ENCODE data around the gene NEDD4L.

DNA sequence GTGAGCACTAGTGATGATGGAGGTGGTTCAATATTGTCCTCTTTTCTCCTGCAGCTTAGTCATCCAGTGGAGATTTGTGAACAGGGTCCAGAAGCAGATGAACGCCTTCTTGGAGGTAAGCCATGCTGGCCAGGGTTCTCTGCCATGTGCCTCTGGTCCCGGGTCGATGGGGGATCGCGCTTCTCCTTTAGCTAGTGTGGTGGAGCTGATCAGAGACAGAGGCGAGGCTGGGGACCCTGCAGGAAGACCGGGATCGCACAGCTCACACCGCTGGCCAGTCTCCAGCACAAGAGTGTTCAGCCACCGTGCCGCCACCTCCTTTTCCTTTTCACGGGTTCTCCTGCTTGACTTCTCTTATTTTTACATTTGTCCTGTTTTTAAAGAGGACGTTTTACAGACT lies 341.4 kb downstream of the NEDD4L start:
- TF ChIP-seq, protein P1, sequence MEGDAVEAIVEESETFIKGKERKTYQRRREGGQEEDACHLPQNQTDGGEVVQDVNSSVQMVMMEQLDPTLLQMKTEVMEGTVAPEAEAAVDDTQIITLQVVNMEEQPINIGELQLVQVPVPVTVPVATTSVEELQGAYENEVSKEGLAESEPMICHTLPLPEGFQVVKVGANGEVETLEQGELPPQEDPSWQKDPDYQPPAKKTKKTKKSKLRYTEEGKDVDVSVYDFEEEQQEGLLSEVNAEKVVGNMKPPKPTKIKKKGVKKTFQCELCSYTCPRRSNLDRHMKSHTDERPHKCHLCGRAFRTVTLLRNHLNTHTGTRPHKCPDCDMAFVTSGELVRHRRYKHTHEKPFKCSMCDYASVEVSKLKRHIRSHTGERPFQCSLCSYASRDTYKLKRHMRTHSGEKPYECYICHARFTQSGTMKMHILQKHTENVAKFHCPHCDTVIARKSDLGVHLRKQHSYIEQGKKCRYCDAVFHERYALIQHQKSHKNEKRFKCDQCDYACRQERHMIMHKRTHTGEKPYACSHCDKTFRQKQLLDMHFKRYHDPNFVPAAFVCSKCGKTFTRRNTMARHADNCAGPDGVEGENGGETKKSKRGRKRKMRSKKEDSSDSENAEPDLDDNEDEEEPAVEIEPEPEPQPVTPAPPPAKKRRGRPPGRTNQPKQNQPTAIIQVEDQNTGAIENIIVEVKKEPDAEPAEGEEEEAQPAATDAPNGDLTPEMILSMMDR (IDR thresholded peaks at IDR 0.05), result no peak
- TF ChIP-seq POLR2A (IDR thresholded peaks at IDR 0.05), result no peak

Data from testis (tissue), 2 donors.